ENCODE measurements around the gene PARK7.

GRCh38 chr1:7975212-7975865 is 13.8 kb downstream of the PARK7 start:
- TF ChIP-seq CTCF (IDR thresholded peaks at IDR 0.05) (peak; percentile 34 to 90 (median 84)), POLR2A (IDR thresholded peaks at IDR 0.05) (no peak)
